Hematopoietic multipotent progenitor cell treated with erythropoietin and hydrocortisone succinate and interleukin-3 and kit ligand, for 8 days (in vitro differentiated cells): Measurements from ENCODE around the gene RPL19.

Experiments used
- DNase-seq: peaks from one replicate; pipeline ENCODE4 v3.0.0-alpha.2; 2015

RPL19 gene

DNA sequence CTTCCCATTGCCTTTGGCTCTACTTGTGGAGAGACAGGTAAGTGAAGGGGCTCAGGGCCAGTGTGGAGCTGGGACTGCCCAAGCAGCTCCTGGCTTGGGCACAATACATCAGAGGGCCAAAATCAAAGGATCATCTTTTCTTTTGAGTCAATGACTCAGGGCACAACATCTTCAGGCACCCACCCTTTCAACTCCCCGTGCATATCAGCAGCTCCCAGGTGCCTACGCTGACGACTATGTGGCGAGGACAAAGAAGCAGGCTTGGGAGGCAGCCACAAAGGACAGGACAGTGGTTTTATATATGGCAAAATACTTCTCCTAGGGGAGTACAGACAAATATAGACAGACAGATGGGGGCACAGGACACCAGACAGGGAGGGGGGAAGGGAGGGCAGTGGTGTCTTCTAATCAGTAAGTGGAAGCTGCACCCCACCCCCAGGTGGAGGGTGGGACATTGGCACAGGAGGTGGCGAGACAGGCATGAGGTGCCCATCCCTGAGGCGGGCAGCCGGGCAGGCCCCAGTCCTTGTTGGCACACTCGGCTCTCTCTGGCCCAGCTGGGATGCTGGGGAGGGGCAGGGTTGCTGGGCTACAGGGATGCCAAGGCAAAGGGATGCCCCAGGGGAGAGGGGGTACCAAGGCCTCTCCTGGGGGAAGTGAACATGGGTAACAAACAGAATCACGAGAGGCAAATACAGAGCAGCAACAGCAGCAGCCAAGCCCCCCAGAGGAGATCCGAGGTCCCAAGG is 26.4 kb upstream of the RPL19 start:
- peak; percentile 52 for DNase-seq

DNA sequence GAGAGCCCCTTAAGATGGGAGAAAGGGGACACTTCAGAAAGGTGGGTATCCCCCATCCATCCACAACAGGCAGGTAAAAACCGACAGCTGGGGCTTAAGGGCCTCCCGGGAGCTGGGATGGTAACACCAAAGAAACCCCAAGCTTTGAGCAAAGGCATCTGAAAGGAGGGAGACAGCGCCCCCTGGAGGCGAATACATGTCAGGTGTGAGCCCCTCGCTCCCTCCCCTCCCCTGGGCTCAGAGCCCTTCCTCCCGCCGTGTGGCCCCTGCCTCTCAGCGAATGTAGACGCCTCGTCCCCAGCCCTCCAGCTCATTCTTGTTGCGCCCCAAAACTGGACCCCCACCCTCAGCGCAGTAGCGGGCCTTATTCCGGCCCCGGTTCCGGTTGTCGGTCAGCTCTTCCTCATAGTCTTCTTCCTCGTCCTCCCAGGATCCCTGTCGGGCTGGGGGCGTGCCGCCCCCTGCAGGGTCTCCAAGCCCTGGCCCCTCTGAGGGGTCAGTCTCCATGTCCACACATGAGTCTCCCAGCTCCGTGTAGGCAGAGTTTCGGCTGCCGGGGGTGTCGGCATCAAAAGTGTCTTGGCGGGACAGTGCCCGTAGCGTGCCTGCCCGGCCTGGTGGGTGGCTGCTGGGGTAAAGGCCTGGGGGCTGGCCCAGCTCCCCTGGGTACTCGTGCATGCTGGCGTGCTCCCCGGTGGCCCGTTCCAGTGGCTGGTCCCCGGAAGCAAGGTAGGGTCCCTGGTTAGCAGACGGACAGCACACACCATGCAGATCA is 25.0 kb upstream of the RPL19 start:
- peak; percentile 78 for DNase-seq

DNA sequence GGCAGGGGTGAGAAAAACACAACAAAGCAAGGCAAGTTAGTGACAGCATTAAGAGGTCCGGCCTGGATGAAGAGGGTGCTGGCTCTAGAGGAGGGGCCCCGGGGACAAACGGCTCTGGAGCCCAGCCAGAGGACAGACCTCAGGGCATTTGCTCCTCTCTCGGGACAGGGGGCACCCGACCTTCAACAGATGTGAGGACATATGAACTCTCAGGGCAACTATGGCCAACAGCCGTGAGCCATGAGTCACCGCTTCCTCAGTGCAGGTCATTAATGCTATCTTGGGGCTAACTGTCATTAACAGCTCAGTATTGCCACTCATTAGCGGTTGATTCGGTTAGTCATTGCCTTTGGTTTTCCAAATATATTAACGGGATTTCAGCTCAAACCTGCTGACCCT is 24.4 kb upstream of the RPL19 start:
- DNase-seq = no peak

DNA sequence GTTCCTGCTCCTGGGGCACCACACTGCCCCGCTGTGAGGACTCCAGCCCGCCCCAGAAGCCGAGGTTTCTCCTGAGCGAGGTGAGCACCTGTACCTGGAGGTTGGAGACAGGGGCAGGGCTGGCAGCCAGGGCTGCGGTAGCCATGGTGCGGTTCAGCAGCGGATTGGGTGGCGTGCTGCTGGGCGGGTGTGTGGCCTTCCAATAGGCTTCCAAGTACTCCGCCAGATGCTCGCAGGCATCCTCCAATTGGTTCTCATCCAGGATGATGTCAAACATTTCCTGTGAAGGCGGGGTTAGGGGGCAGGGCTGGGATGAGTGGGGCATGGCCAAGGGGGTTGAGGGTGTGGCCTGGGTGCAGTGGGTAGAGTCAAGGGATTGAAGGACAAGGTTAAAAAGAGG is 22.8 kb upstream of the RPL19 start:
- peak; percentile 46 for DNase-seq

DNA sequence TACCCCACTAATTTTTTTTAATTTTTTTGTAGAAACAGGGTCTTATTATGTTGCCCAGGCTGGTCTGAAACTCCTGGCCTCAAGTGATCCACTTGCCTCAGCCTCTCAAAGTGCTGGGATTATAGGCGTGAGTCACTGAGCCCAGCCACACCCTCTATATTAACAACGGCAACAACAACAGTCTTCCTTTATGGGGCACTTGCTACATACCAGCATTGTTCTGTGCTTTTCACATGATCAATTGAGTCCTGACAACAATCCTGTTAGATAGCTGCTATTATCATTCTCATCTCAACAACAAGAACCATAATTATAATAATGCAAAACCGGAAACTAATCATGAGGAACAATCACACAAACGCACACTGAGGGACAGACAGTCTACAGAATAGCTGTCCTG is 21.5 kb upstream of the RPL19 start:
- DNase-seq = no peak

DNA sequence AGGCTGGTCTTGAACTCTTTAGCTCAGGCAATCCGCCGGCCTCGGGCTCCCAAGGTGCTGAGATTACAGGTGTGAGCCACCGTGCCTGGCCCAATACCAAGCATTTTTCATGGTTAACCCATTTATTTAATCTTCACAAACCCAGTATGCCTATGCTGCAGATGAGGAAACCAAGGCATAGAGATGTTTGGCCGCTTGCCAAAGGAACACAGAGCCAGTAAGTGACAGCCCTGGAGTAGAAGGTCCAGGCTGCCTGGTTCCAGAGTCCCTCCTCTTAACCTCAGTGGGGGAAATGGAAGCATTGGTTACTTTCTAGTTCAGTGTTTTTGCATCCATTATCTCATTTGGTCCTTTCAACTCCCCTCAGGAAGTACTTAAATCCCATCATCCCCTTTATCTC is 18.8 kb upstream of the RPL19 start:
- DNase-seq = no peak

DNA sequence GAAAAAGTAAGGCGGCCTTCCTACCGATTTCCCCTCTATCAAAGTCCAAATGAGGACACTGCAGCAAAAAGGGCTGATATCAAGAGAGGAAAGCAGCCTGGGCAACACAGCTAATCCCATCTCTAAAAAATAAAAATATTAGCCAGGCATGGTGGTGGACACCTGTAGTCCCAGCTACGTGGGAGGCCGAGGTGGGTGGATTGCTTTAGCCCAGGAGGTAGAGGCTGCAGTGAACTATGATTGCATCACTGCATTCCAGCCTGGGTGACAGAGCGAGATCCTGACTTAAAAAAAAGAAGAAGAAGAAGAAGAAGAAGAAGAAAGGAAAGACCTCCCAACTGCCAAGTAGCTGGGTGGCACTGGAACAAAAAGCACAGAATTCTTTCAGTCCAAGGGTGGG is 17.0 kb upstream of the RPL19 start:
- no peak for DNase-seq

DNA sequence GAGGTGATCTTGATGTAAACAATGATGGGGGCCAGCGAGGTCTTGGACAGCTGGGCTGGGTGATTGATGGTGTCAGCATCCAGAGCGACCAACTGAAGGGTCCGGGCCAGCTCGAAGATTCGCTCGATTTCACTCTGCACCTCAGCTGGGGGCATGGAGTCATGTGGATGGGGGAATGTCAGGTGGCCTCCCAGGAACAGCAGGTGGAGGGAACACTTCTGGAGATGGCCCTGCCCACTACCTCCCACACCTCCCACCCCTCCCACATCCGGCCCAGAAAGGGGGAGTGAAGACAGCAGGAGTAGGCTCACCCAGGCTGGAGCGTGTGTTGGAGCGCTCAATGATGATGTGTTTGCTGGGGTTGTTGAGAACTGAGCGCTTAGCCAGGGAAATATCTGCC is 16.4 kb upstream of the RPL19 start:
- DNase-seq = no peak

DNA sequence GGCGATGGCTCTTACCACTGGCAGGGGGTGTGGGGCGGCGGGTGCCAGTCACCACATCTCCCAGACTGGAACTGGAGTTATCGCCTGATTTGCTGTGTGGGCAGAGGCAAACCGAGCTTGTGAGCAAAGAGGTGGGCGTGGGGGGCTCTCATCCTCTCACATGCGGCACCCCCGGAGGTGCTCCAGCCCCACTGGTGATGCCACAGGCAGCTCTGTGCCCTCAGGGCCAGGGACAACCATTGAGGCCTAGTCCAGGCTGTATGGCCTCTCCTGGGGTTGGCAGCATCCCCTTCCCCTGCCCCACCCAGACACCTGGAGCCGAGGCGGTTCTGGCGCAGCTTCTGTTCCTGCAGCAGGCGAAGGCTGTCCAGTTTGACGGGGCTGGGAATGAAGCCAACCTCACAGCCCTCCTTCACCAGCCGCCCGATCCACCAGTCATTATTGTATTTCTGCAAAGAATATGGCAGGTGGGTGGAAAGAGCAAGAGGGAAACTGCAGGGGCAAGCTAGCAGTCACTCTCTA is 13.5 kb upstream of the RPL19 start:
- DNase-seq = no peak

DNA sequence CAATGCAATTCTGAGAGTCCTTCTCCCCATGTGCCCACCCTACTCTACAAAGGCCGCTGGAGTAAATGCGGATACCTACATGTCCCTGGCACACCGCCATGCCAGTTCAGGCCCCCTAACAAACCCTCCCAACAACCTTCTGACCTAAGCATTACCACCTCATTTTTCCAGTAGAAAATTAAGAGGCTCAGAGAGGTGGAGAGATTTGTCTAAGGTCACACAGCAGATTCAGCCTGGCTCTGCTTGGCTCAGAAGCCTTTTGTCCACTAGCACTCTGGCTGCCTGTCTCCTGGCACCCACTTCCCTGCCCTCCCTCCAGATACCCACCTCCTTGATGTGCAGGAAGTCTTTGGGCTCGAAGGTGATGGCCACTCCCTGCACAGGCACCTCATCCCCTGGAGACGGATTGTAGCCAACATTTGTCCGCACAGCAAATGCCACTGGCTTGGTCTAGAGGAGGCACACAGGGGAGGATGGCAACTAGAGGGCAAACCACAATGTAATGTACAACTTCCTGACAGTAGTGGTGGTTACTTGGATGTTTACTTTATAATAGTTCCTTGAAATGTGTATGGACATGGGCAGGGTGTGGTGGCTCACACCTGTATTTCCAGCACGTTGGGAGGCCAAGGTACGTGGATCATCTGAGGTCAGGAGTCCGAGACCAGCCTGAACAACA is 12.8 kb upstream of the RPL19 start:
- DNase-seq = no peak

DNA sequence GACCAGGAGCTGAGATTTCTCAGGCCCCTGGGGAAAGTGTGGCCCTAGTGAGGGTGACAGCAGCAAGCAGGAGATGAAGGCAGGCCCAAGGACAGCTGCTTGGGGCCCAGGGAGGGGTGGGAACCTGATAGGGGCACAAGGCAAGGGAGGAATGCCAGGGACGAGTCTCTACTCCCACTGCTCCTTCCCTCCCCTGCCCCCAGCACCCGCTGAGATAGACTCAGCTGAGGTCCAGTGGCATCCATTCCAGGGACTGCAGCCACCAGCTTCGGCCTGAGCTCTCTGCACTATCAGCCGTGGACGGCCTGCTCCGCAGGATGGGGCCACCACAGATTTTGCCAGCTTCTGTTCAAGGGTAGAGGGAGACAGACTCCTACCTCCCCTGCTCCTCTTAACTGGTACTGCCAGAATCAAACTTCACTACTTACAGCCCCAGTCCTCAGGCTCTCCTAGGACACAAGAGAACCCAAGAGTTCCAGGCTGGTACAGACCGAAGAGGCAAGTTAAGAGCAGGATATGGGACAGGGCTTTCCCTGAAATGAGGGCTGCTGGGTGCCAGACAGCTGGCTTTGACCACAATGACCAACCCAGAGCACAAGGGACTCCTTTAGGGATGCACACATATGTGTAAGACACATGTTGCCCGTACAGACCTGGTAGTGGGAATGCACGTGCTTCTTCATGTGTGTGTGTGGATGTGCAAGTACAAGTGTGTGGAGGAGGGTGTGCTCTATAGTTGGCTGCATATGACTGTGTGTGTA is 8.2 kb upstream of the RPL19 start:
- no peak for DNase-seq

DNA sequence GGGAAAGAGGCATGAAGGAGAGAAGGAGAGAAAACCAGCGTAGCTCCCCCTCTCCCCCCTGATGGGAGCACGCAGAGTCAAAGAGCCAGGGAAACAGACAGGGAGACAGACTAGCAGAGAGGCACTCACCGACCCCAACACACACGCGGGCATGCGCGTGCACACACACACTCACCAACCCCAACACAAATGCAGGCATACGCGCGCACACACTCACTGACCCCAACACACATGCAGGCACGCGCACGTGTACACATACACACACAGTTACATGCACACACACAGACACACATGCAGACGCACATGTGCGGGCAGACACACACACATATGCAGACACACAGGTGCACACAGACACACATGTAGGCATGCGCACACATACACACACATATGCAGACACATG is 7.2 kb upstream of the RPL19 start:
- no peak for DNase-seq

DNA sequence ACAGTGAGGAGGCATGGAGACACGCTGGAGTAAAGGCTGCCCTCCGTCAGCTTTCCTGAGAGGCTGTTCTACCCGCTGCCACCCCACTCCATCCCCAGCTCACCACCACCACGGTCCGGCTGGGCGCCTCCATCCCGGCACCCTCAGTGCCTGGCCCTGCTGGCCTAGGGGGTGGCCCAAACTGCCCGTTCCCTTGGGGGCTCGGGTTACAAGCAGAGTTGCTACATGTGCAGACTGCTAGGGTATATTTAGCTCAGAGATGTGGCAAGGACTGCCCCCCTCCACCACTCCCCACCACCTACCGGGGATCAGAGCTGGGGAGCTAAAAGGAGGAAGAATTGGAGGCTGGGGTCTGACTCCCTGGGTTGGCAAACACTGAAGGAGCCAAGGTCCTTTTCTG is 6.7 kb upstream of the RPL19 start:
- no peak for DNase-seq

DNA sequence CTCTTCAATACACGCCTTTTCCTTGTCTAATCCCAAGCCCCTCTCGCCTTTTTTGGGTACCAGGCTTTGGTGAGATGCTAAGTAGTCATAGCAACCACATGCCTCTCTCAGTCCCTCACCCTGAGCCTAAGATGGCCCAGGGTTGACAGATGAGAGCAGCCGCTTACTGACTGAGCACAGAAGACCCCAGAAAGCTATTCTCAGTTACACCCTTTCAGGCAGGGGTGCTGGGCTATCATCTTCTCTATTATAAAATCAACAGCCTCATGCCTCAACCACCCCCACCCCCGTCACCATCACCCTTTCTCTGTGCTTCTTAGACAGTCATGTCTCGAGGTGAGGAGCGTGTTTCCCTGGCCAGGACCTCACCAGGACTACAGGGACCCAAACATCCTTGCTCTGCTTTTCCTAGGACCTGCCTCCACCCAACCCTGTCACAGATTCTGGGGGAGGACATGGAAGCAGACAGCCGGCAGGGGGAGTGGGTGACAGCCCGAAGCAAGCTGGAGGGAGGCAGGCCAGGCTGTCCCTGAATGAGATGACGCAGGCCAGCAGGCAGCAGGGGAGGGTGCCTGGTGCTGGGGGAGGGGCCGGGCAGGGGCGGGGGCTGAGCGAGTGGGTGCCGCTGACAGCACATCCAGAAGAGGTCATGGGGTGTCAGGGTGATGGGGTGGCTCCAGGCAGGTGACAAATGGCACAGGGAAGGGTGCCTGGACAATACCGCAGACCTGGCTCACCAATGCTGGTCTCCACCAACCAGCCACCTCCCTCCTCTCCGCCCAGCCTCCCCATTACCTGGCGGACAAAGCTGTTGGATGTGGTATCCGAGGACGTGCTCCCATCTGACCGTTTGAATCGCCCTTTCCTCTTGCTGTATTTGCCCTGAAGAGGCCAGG is 5.7 kb upstream of the RPL19 start:
- DNase-seq = no peak

DNA sequence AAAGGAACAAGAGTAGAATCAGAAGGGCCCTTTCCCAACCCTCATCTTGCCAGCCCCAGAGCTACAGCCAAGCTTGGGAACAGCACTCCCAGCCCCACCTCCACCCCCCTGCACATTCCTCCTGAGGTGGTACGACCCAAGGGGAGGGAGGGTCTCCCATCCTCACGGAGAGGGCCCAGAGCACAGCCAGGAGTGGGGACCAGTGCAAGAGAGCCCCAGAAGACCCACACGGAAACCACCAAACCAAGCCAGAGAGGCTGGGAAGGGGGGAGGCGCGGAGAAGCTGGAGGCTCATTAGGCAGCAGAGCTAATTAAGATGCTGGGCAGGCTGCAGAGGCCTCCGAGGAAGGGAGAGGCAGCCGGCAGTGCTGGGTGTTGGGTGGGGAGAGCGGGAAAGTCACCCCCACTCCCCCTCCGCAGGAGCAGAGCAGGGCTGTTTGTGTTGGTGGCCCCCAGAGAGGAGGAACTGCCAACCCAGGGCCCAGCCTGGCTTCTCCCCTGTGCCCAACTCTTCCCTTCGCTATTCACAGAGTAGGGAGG is 5.0 kb upstream of the RPL19 start:
- DNase-seq = no peak

DNA sequence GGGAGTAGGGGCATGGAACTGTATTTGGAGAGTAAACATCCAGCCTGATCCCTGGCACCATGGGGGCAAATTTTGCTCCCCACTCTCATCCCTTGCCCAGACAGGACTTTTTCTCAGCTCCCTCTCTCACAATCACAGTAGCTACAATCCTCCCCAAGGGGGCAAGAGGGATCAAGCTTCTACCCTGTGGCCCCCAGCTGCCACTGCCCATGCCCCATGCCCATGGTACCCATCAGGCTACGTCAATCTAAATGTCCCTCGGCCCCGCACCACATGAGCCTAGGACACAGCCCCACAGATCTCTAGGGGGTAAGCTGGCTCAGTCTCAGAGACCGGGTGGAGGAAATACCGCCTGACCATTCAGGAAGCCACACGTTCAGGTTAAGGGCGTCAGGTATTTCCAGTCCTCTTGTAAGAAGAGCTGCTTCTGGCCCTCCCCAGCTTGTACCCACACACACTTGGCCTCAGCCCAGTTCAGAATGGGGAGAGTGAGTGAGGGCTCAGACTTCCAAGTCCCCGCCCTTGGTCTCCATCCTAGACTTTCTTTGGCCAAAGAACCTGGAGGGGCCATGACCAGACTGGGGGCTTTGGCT is 4.4 kb upstream of the RPL19 start:
- no peak for DNase-seq

DNA sequence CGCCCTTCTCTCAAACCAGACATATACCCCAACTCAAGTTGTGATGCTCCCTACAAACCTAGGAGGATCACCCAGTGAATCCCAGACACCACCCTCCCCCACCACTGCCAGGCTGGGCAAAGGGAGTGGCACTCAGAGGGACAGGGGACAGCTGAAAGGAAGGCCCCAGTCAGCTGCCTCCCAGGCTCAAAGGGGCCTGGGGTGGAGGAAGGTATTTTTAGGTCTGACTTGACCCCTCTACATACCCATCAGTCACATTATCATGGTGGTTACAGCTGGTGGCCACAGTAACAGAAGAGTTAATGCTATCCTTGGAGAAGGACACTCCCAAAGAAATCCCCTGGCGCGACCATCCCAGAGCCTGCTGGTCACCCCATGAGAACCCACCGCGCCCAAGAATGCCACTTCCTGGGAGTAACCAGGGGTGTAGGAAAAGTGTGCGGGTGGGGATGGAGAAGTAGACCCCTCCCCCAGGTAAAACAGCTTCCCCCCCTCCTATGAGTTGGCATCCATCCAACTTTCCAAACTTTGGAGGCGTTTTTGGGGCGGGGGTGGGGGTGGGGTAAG is 3.8 kb upstream of the RPL19 start:
- no peak for DNase-seq

DNA sequence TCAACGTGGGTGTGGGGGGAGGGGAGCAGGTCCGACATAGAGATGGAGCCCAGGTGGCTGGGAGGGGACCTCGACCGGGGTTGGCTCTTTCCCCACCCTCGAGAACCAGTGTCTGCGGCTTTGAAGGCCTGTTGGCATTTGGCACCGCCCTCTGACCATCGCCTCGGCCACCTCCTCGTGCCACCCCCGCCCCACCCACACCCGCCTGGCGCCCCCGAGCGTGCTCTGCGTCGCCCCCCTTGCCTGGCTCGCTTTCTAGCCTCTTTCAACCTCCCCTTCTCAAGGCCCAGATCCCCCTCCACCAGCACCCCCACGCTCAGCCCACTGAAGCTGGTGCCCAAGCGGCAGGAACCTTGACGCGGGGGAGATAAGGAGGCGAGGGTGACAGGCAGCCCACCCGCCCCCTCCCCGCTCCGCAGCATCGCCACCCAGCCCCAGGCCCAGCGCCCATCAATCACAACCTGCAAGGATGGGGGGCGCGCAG is 3.2 kb upstream of the RPL19 start:
- peak; percentile 53 for DNase-seq

DNA sequence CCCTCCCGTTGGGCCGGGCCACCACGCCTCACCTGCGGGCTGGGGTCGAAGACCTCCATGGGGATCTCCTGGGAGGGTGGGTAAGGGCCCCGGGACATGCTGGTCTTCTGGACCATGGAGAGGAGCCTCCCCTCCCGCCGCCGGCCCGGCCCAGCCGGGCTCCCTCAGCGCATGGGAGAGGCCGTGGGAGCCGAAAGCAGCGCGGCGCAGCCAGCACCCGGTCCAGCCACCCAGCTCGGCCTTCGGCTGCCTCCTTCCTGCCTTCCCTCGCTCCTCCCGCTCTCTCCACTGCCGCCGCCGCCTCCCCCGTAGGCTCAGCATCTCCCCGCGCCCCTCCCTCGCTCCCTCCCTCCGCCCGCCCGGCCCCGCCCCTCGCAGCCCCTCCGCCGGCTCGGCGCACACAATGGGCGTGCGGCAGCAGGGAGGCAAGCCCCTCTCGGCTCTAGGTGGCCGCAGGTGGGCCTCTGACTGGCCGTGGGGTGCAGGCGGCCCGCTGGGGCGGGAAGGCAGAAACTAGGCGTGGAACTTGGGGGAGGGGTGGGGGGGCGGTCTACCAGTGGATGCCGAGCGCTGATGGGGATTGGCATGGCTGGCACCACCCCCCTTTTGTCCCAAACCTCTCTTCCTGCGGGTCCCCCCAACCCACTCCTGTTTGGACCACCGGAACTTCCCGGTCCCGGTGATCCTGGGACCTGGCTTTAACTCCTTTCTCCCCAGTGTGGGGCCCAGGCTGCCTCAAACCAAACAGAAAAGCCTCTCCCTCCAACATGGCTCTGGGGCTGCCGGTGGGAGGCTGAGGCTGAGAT is 2.5 kb upstream of the RPL19 start, which contains the start of gene CACNB1:
Gene CACNB1 (minus strand): TSS at position 290 of the 806 bp plus-strand sequence. CDS start 174 bp downstream, at position 116.
- peak; percentile 59 for DNase-seq

DNA sequence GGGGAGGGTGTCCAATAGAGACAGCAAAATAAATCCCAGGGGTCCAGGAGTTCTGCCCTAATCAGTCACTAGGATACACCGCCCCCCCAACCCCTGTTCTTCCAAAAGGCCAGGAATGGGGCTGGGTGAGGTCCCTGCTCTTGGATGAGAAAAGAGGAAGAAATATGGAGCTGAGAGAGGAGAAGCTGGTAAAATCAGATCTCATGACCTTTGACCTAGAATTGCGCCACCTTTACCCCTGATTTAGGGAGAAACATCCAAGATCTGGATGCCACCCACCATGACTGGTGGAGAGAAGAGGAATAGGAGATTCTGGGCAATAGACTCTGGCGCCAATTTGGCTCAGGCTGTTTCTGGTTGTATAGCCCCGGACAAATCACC is 1.9 kb upstream of the RPL19 start:
- no peak for DNase-seq
